ENCODE measurements around the gene CDK5RAP2. TPM values are rescaled to one million over a fixed set of nuclear protein-coding genes. Genes with fewer than 3 reads are reported as not detected.
"Not testable (repeated sequence)": the region's sequence is repeated elsewhere in the genome, so short reads cannot be mapped to it uniquely, and the experiment has no call there.

Gene CDK5RAP2
- total RNA-seq, 1 experiment from 2014 or later, result 50.0 TPM

DNA sequence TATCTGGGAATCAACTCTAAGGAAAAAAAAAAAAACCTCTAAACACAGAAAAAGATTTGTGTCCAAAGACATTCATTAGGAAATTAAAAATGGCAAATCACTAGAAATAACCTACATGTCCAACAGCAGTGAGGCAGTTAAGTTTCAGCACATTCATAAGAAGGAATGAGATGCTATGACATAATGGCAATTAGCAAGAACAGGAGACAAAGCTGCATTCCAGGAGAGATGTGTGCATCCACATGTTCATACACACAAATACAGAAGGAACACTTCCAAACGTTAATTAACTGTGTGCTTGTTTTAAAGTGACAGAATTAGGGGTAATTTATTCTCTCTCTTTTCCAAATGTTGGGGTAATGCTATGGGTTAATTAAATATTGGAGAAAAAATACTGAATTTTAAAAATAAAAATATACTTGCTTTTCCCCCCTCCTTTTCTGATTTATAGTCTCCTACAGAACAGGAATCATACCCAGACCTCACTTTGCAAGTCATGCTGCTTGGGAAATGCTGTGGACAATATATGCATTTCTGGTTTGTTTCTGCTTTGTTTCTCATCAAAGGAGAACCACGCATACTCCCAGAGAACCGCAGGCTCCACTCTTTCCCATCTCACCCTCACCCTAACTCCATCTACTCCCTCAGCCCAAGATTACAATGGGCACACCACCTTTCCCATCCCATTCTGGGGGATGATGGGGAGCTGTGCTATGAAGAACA is 114.1 kb downstream of the CDK5RAP2 start:
- ChIA-PET POLR2A (no interaction called here), CTCF (interaction anchor here (0.7 to 0.8 kb wide), 2 partner anchors 12 kb away, joined by 3 to 6 read pairs; no protein-coding TSS in a partner anchor)
- Mint-ChIP-seq H3K4me3 (ENCODE audit: unreplicated experiment) (no peak overlapping the region), H3K4me1 (ENCODE audit: insufficient read depth, unreplicated experiment) (peaks cover 8% of the 10 kb centered on the region), H3K27ac (ENCODE audit: low read depth, unreplicated experiment) (no peak overlapping the region), H3K36me3 (ENCODE audit: insufficient read depth, unreplicated experiment) (peaks cover 45% of the 10 kb centered on the region), H3K9me3 (ENCODE audit: unreplicated experiment) (no peaks in the 10 kb centered on the region), H3K27me3 (ENCODE audit: insufficient read depth, unreplicated experiment) (no peaks in the 10 kb centered on the region)
- BruUV-seq (replicated peaks), result no TSS peak
- DNase-seq (ENCODE audit: unreplicated experiment), result no peak
- intact Hi-C loops (cut with micrococcal nuclease), result no loop called here
- TF ChIP-seq, protein P1, sequence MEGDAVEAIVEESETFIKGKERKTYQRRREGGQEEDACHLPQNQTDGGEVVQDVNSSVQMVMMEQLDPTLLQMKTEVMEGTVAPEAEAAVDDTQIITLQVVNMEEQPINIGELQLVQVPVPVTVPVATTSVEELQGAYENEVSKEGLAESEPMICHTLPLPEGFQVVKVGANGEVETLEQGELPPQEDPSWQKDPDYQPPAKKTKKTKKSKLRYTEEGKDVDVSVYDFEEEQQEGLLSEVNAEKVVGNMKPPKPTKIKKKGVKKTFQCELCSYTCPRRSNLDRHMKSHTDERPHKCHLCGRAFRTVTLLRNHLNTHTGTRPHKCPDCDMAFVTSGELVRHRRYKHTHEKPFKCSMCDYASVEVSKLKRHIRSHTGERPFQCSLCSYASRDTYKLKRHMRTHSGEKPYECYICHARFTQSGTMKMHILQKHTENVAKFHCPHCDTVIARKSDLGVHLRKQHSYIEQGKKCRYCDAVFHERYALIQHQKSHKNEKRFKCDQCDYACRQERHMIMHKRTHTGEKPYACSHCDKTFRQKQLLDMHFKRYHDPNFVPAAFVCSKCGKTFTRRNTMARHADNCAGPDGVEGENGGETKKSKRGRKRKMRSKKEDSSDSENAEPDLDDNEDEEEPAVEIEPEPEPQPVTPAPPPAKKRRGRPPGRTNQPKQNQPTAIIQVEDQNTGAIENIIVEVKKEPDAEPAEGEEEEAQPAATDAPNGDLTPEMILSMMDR (IDR thresholded peaks at IDR 0.05; ENCODE audit: unreplicated experiment), result no peak

DNA sequence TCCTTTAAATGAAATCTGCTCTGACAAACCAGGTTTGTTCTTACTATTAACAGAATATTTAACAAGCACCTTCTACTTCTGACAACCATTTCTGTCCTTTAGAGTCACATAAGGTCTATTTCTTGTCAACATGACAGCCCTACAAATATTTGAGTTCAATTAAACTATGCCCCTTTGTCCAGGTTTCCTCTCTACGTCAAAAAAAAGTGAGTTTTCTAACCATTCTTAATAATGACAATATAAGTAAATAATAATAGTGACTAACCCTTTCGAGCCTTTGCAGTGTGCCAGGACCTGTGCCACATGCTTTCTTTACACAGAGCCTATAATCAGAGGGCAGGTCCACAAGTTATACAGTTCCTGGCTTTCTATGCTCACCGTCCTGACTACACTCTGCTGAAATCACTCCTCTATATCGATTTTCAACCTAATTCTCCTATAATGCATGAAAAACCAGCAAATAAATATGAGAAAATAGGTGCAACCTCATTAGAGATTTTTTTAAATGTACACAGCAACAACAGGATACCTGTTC is 115.0 kb downstream of the CDK5RAP2 start:
- Mint-ChIP-seq H3K36me3 (ENCODE audit: insufficient read depth, unreplicated experiment) (peaks cover 36% of the 10 kb centered on the region), H3K4me3 (ENCODE audit: unreplicated experiment) (no peak overlapping the region), H3K27me3 (ENCODE audit: insufficient read depth, unreplicated experiment) (no peaks in the 10 kb centered on the region), H3K4me1 (ENCODE audit: insufficient read depth, unreplicated experiment) (peaks cover 8% of the 10 kb centered on the region), H3K9me3 (ENCODE audit: unreplicated experiment) (no peaks in the 10 kb centered on the region), H3K27ac (ENCODE audit: low read depth, unreplicated experiment) (no peak overlapping the region)
- TF ChIP-seq, protein P1 (IDR thresholded peaks at IDR 0.05; ENCODE audit: unreplicated experiment), result no peak
- no TSS peak for BruUV-seq (replicated peaks)
- POLR2A ChIA-PET, result no interaction called here
- no peak for DNase-seq (ENCODE audit: unreplicated experiment)
- intact Hi-C loops (cut with micrococcal nuclease), result no loop called here
- CTCF ChIA-PET, result interaction anchor here (0.8 kb wide), 1 partner anchor 13 kb away, joined by 3 read pairs; no protein-coding TSS in a partner anchor

DNA sequence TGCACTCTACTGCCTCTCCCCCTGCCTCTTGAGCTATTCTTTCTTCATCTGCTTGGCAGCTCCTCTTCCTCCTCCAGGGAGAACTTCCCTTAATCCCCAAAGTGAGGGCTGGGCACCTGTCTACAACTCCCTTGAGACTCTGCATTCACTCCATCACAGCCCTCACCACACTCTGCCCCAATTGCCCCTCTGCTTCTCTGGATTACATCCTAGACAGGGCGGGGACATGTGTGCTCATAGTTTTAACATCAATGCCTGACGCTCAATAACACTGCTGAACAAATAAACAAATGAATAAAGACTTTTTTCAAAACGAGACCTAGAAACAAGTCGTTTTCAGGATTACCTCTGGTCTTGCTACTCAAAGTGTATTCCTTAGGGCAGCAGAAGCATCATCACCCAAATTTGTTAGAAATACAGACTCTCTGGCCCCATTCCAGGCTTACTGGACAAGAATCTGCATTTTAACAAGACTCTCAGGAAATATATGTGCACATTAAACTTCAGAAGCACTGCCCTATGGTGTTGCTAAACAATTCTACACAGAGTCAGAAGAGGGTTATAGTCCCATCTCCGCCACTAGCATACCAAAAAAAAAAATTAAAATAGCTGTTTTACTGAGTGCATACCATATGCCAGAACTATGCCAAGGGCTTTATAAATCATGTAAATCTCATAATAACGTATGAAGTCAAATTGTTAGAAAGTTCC is 115.6 kb downstream of the CDK5RAP2 start:
- peaks cover 8% of the 10 kb centered on the region for H3K4me1 Mint-ChIP-seq (ENCODE audit: insufficient read depth, unreplicated experiment)
- no peak overlapping the region for H3K4me3 Mint-ChIP-seq (ENCODE audit: unreplicated experiment)
- H3K27me3 Mint-ChIP-seq (ENCODE audit: insufficient read depth, unreplicated experiment), result no peaks in the 10 kb centered on the region
- no peaks in the 10 kb centered on the region for H3K9me3 Mint-ChIP-seq (ENCODE audit: unreplicated experiment)
- ChIA-PET POLR2A (no interaction called here), CTCF (interaction anchor here (0.5 to 1.9 kb wide), 2 partner anchors 13 to 352 kb away, joined by 3 to 7 read pairs; no protein-coding TSS in a partner anchor)
- no TSS peak for BruUV-seq (replicated peaks)
- H3K36me3 Mint-ChIP-seq (ENCODE audit: insufficient read depth, unreplicated experiment), result peaks cover 34% of the 10 kb centered on the region
- intact Hi-C loops (cut with micrococcal nuclease), result no loop called here
- no peak overlapping the region for H3K27ac Mint-ChIP-seq (ENCODE audit: low read depth, unreplicated experiment)
- TF ChIP-seq, protein P1 (IDR thresholded peaks at IDR 0.05; ENCODE audit: unreplicated experiment), result no peak
- DNase-seq (ENCODE audit: unreplicated experiment), result no peak

DNA sequence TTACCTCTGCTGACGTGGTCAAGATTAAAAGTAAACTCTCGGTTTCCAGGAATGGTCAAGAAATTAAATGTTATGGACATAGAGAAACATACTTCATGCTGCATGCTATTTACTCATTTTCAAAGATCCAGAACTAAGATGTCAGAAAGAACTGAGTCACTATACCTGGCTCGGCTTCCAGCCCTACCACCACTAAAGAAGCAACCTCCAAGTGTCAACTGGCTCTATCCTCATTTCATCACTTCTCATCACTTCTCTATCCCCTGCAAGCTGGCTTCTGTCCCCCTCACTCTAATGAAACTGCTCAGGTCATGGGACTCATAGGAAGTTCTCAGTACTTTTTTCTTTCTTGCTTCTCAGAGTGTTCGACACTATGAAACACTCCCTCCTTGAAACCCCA is 116.2 kb downstream of the CDK5RAP2 start:
- DNase-seq (ENCODE audit: unreplicated experiment), result no peak
- H3K36me3 Mint-ChIP-seq (ENCODE audit: insufficient read depth, unreplicated experiment), result peaks cover 28% of the 10 kb centered on the region
- no peaks in the 10 kb centered on the region for H3K9me3 Mint-ChIP-seq (ENCODE audit: unreplicated experiment)
- no peaks in the 10 kb centered on the region for H3K27me3 Mint-ChIP-seq (ENCODE audit: insufficient read depth, unreplicated experiment)
- intact Hi-C loops (cut with micrococcal nuclease), result no loop called here
- ChIA-PET CTCF (interaction anchor here (1.9 kb wide), 1 partner anchor 14 kb away, joined by 7 read pairs; no protein-coding TSS in a partner anchor), POLR2A (no interaction called here)
- H3K4me1 Mint-ChIP-seq (ENCODE audit: insufficient read depth, unreplicated experiment), result peaks cover 8% of the 10 kb centered on the region
- no peak overlapping the region for H3K27ac Mint-ChIP-seq (ENCODE audit: low read depth, unreplicated experiment)
- BruUV-seq (replicated peaks), result no TSS peak
- H3K4me3 Mint-ChIP-seq (ENCODE audit: unreplicated experiment), result no peak overlapping the region
- TF ChIP-seq, protein P1 (IDR thresholded peaks at IDR 0.05; ENCODE audit: unreplicated experiment), result no peak

DNA sequence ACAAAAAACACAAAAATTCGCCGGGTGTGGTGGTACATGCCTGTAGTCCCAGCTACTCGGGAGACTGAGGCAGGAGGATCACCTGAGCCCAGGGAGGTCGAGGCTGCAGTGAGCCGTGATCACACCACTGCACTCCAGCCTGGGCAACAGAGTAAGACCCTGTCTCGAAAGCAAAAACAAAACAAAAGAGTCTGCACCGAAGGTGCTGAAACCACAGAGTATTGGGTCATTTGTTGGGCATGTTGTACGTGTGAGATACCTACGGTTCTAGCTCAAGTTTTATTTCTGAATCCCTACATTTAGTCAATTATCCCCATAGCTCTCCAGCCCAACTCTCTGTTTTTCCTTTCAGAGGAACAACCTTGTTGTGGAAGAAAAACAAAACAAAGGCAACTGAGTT is 118.3 kb downstream of the CDK5RAP2 start:
- H3K4me3 Mint-ChIP-seq (ENCODE audit: unreplicated experiment); H3K27ac Mint-ChIP-seq (ENCODE audit: low read depth, unreplicated experiment); H3K9me3 Mint-ChIP-seq (ENCODE audit: unreplicated experiment); H3K27me3 Mint-ChIP-seq (ENCODE audit: insufficient read depth, unreplicated experiment); intact Hi-C loops (cut with micrococcal nuclease); BruUV-seq (replicated peaks); H3K4me1 Mint-ChIP-seq (ENCODE audit: insufficient read depth, unreplicated experiment); POLR2A ChIA-PET; DNase-seq (ENCODE audit: unreplicated experiment): not testable (repeated sequence)
- CTCF ChIA-PET, result interaction anchor here (1.9 kb wide), 1 partner anchor 16 kb away, joined by 4 read pairs; no protein-coding TSS in a partner anchor
- H3K36me3 Mint-ChIP-seq (ENCODE audit: insufficient read depth, unreplicated experiment), result peaks cover 31% of the 10 kb centered on the region
